DND-41 (cell line): ENCODE measurements around the gene DNAH17.

Experiments used
- ATAC-seq: fragments of 200-7000 bp; cut with Tn5 transposase; 3 replicates; pipeline ENCODE4 v1.9.1; 2021; ENCODE audit warnings: low read depth; ENCODE audit not compliant: insufficient read depth
- DNase-seq: peaks from one replicate; pipeline ENCODE4 v3.0.0-alpha.2; 2020
- H2AFZ ChIP-seq: 2 replicates; pipeline ENCODE4 v1.6.0; 2012; ENCODE audit warnings: low read depth, low read length
- H3K27ac ChIP-seq: 2 replicates; pipeline ENCODE4 v1.5.1; 2012; ENCODE audit warnings: low read length, inconsistent platforms
- H3K27me3 ChIP-seq: fragments of 200-600 bp; sonication (generic); 2 replicates; pipeline ENCODE4 v1.6.0; 2012; ENCODE audit warnings: low read length, mild to moderate bottlenecking, inconsistent platforms; ENCODE audit not compliant: insufficient read depth, poor library complexity
- H3K36me3 ChIP-seq: 2 replicates; pipeline ENCODE4 v1.5.1; 2012; ENCODE audit warnings: low read length, inconsistent platforms; ENCODE audit not compliant: insufficient read depth
- H3K4me1 ChIP-seq: 2 replicates; pipeline ENCODE4 v1.5.1; 2012; ENCODE audit warnings: mild to moderate bottlenecking, low read length; ENCODE audit not compliant: insufficient read depth
- H3K4me2 ChIP-seq: 2 replicates; pipeline ENCODE4 v1.6.0; 2012; ENCODE audit warnings: mild to moderate bottlenecking, moderate library complexity, low read length, inconsistent platforms; ENCODE audit not compliant: insufficient read depth
- H3K4me3 ChIP-seq, 2 experiments: fragments of 200-600 bp in 1 of 2; shearing (Covaris generic) in 1 of 2; 2 replicates each; pipeline ENCODE4 v1.5.1; 2012 to 2016; ENCODE audit warnings: inconsistent platforms in 2 of 2, low read length in 2 of 2, mild to moderate bottlenecking in 2 of 2, low read depth in 1 of 2, moderate library complexity in 1 of 2
- H3K79me2 ChIP-seq: 2 replicates; pipeline ENCODE4 v1.6.0; 2012; ENCODE audit warnings: low read length, inconsistent platforms; ENCODE audit not compliant: insufficient read depth
- H3K9ac ChIP-seq: 2 replicates; pipeline ENCODE4 v1.6.0; 2012; ENCODE audit warnings: low read depth, mild to moderate bottlenecking, inconsistent platforms, low read length, moderate library complexity
- H3K9me3 ChIP-seq: 2 replicates; pipeline ENCODE4 v1.5.1; 2012; ENCODE audit warnings: low read length, moderate library complexity, mild to moderate bottlenecking, inconsistent platforms; ENCODE audit not compliant: insufficient read depth, severe bottlenecking
- H4K20me1 ChIP-seq: 2 replicates; pipeline ENCODE4 v1.6.0; 2012; ENCODE audit warnings: low read length; ENCODE audit not compliant: insufficient read depth
- EZH2 ChIP-seq: IDR thresholded peaks from 3 replicates; pipeline ENCODE4 v1.6.1; 2012; ENCODE audit warnings: borderline replicate concordance, low read depth, mild to moderate bottlenecking, moderate library complexity, low read length, inconsistent platforms; ENCODE audit not compliant: severe bottlenecking
- TF ChIP-seq, protein P1 (sequence below): IDR thresholded peaks from 2 replicates; pipeline ENCODE4 v1.5.1; 2012; ENCODE audit warnings: borderline replicate concordance, low read length, moderate library complexity, mild to moderate bottlenecking; ENCODE audit not compliant: poor library complexity, severe bottlenecking; ENCODE audit errors: extremely low read depth

DNAH17 gene

DNA sequence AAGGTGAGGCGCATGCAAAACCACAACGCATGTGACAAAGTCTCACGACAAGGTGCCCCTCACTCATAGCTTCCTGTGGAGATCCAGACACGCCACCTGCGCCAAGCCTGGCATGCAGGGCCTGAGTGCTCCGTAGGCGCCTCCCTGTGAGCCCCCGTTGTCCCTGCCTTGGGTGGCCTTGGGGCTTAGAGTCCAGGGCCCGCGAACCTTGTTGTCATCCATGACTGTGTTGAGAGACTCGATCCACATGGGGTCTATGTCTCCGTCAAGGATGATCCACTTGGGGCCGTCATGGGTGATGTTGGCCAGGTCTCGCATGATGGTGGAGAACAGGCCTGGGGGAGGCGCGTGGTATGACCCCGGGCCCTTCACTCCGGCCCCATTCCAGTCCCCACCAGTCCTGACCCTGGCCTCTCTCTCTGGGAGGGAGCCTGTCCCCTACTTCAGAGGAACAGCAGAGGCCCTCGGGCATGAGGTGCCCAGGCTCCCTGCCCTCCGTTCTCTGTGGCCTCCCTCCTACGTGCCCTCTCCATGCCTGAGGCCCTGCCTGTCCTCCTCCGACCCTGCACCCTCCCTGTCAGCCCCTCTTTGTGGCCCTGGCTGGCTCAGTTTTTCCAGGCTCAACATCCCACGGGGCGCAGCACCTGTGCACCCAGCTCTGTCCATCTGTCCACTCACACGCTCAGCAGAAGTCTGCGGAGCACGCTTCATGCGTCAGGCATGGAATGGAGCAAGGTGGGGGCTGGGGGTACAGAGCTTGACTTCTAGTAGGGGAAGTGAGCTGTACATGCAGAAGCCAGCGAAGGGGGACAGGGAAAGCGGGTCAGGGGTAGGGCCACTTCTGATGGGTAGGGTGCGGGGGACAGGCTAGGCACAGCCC, 85.7 kb downstream of the DNAH17 start:
- no peaks in the 10 kb centered on the region for H3K9me3 ChIP-seq
- no peaks in the 10 kb centered on the region for H3K79me2 ChIP-seq
- TF ChIP-seq, protein P1, sequence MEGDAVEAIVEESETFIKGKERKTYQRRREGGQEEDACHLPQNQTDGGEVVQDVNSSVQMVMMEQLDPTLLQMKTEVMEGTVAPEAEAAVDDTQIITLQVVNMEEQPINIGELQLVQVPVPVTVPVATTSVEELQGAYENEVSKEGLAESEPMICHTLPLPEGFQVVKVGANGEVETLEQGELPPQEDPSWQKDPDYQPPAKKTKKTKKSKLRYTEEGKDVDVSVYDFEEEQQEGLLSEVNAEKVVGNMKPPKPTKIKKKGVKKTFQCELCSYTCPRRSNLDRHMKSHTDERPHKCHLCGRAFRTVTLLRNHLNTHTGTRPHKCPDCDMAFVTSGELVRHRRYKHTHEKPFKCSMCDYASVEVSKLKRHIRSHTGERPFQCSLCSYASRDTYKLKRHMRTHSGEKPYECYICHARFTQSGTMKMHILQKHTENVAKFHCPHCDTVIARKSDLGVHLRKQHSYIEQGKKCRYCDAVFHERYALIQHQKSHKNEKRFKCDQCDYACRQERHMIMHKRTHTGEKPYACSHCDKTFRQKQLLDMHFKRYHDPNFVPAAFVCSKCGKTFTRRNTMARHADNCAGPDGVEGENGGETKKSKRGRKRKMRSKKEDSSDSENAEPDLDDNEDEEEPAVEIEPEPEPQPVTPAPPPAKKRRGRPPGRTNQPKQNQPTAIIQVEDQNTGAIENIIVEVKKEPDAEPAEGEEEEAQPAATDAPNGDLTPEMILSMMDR, result no peak
- TF ChIP-seq EZH2, result no peak
- H2AFZ ChIP-seq, result no peak overlapping the region
- no peaks in the 10 kb centered on the region for H3K4me1 ChIP-seq
- no peaks in the 10 kb centered on the region for H3K36me3 ChIP-seq
- no peak overlapping the region for H3K4me2 ChIP-seq
- H3K27ac ChIP-seq, result no peak overlapping the region
- peaks cover 4% of the 10 kb centered on the region; the same call in 1 of the 2 replicates for H4K20me1 ChIP-seq
- ATAC-seq (no peak), DNase-seq (no peak)
- no peak overlapping the region for H3K9ac ChIP-seq
- no peak overlapping the region for H3K4me3 ChIP-seq
- peaks cover 3% of the 10 kb centered on the region for H3K27me3 ChIP-seq

DNA sequence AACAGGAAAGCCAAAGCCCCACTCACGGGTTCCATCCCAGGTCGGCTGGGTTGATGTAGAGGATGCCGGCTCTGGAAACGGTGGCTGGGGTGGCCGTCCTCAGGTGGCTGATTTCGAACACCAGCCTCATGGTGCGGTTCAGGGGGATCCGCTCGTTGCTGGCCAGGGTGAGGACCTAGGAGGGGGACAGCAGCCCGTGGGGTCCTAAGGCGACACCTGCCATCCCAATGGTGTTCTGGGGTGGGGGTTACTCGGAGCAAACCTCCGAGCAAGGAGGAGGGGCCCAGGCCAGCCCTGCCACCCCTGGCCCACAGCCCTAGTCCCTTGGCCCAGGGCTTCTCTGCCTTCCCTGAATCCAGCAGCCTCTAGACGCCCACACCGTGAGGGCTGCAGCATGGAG, 86.5 kb downstream of the DNAH17 start:
- H3K27me3 ChIP-seq, result peaks cover 3% of the 10 kb centered on the region
- ATAC-seq (no peak), DNase-seq (no peak)
- no peak overlapping the region for H3K27ac ChIP-seq
- H4K20me1 ChIP-seq, result peaks cover 4% of the 10 kb centered on the region
- H3K9me3 ChIP-seq, result no peaks in the 10 kb centered on the region
- H3K9ac ChIP-seq, result no peak overlapping the region
- no peak overlapping the region for H2AFZ ChIP-seq
- TF ChIP-seq EZH2, result no peak
- TF ChIP-seq, protein P1, result no peak
- H3K79me2 ChIP-seq, result no peaks in the 10 kb centered on the region
- no peaks in the 10 kb centered on the region for H3K36me3 ChIP-seq
- no peak overlapping the region for H3K4me2 ChIP-seq
- H3K4me3 ChIP-seq, result no peak overlapping the region
- no peaks in the 10 kb centered on the region for H3K4me1 ChIP-seq

DNA sequence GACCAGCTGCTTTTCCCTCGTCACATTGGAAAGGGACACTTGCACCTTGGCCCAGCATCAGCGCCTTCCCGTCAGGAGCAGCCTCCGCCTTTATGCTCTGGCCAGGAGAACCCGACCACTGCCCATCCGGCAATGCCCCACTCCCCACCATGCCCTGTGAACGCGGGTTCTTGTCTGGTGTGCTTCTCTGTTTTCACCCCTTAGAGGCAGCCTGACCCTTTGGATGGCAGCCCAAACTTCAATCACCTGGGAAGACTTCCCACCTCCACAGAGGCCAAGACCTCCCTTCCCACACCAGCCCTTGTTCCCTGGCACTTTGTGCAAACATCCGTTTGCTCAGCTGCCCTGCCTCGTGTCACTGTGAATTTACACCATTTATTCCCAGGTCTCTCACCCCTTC, 87.0 kb downstream of the DNAH17 start:
- H3K4me1 ChIP-seq, result no peaks in the 10 kb centered on the region
- H3K4me2 ChIP-seq, result no peak overlapping the region
- TF ChIP-seq, protein P1, result no peak
- TF ChIP-seq EZH2, result no peak
- DNase-seq (no peak), ATAC-seq (no peak)
- no peaks in the 10 kb centered on the region for H3K36me3 ChIP-seq
- peaks cover 4% of the 10 kb centered on the region for H4K20me1 ChIP-seq
- peaks cover 3% of the 10 kb centered on the region for H3K27me3 ChIP-seq
- H2AFZ ChIP-seq, result no peak overlapping the region
- no peak overlapping the region for H3K4me3 ChIP-seq
- H3K79me2 ChIP-seq, result no peaks in the 10 kb centered on the region
- no peak overlapping the region for H3K9ac ChIP-seq
- no peak overlapping the region for H3K27ac ChIP-seq
- H3K9me3 ChIP-seq, result no peaks in the 10 kb centered on the region
